HG03457 (cell line): ENCODE measurements around the gene CEP76.

ENCODE experiments used
- ATAC-seq: cut with Tn5 transposase; IDR thresholded peaks from one replicate; pipeline ENCODE4 v1.9.1; 2021; ENCODE audit warnings: moderate number of reproducible peaks; ENCODE audit not compliant: unreplicated experiment

CEP76 gene

DNA sequence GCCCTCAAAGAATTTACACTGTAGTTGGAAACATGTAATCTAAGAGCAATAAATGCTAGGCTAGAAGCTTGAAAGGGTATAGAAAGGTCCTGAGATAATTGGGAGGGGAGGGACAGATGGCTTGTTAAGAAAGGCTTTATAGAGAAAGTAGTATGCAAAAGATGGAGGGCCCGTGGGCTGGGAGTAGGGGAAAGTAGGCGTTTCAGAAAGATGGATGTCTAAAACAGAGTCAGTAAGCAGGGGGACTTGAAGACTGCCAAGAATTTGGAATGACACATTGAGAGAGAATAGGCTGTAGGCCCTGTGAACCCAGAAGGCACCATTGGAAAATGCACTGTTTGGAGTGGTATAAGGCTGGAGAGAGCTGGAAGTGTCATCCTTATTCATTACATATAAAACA lies 1.1 kb upstream of the CEP76 start:
- ATAC-seq: no peak

GRCh38 chr18:12703096-12703567 lies 609 bp upstream of the CEP76 start:
- no peak for ATAC-seq

GRCh38 chr18:12701161-12701560 lies 1.4 kb downstream of the CEP76 start:
- no peak for ATAC-seq

- ATAC-seq: no peak
Observed at GRCh38 chr18:12699747-12700146, 2.8 kb downstream of the CEP76 start.

DNA sequence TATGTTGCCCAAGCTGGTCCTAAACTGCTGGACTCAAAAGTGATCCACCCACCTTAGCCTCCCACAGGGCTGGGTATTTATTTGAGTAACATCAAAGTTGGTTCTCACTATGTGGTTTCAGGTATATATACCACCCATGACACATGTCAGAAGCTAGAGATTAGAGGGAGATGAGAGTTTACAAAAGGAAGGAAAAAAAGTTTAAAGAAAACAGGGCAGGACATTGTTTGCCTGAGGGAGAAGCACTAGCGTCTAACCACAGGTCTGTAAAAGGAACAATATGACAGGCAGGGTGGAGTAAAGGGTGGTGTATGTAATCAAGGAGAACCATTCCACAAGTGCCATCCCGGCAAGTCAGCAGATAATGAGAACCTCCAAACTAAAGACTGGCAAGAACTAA lies 8.5 kb downstream of the CEP76 start:
- ATAC-seq: no peak

DNA sequence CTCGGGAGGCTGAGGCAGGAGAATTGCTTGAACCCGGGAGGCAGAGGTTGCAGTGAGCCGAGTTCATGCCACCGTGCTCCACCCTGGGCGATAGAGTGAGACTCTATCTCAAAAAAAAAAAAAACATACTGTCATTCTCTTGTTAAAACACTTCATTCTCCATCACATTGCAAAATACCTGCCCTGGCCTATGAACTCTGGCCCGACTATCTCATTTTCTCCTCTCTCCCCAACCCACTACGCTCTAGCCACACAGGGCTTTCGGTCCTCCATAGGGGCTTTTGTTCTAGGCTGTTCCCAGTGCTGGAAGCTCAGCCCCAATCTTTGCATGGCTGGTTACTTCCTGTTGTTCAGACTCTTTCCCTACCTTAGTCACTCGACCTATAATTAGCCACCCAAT lies 10.3 kb downstream of the CEP76 start:
- no peak for ATAC-seq

DNA sequence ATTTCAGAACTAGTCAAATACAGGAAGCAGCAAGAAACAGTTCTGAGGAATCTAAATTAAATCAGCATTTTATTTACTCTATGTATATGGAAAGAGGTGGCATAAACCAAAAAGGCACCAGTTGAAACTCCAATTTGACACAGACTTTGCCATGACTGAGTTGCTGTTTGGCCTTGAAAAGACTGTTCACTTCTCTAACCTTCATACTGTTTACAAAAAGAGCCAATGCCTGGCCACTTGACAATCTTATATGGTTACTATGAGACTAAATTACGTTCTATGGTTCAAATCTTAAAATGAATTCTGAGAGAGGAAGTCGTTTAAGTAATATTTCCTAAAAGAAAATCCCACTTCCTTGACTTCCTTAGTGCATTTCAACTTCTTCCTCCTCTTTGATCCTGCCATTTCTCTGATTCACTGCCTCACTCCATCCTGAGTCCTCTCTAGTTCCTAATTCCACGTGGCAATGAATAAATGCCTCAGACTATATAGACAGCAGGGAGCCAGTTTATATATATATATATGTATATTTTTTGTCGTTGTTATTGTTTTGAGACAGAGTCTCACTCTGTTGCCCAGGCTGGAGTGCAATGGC lies 13.2 kb downstream of the CEP76 start:
- no peak for ATAC-seq

DNA sequence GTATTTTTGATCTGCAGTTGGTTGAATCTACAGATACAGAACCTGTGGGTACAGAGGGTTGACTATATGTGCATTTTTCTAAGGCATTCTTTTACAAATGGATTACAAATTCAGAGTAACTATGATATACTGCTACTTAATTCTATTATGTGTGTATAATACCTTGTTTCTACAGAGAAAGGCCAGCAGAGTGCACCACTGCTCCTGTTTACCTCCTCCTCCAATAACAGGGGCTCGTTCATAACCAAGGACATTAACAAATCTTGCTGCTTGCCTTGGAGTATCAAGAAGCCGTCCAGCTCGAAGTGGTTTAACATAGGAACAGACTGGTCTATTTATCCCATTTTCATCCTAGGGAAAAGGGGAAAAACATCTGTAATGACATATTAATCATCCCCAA lies 16.4 kb downstream of the CEP76 start:
- ATAC-seq: no peak

DNA sequence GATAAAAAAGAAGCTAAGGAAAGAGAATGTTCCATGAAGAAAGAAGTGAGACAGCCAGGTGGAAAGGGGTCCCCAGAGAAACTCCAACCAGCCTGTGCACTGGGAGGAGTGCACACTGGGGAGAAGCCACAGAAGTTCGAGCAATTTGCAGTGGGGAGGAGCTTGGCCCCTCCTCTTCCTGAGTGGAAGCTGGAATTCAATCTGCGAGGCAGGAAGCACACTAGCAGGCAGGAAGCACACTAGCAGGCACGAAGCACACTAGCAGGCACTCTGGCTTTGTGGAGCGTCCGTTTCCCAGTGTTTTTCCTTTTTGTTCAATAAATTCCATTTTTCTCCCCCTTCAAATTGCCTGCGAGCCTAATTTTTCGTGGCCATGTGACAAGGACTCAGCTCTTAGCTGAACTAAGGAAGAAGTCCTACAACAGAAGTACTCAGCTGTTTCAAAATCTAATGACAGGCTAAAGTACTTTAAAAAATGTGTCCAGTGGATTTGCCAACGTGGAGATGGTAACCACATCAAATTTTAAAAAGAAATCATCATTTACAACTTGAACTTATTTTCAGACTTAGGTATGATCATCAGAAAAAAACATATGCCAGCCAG lies 23.2 kb downstream of the CEP76 start:
- no peak for ATAC-seq

- ATAC-seq: no peak
Observed at GRCh38 chr18:12668041-12668440, 34.5 kb downstream of the CEP76 start.

GRCh38 chr18:12659904-12660605 lies 42.5 kb downstream of the CEP76 start:
- ATAC-seq: no peak

DNA sequence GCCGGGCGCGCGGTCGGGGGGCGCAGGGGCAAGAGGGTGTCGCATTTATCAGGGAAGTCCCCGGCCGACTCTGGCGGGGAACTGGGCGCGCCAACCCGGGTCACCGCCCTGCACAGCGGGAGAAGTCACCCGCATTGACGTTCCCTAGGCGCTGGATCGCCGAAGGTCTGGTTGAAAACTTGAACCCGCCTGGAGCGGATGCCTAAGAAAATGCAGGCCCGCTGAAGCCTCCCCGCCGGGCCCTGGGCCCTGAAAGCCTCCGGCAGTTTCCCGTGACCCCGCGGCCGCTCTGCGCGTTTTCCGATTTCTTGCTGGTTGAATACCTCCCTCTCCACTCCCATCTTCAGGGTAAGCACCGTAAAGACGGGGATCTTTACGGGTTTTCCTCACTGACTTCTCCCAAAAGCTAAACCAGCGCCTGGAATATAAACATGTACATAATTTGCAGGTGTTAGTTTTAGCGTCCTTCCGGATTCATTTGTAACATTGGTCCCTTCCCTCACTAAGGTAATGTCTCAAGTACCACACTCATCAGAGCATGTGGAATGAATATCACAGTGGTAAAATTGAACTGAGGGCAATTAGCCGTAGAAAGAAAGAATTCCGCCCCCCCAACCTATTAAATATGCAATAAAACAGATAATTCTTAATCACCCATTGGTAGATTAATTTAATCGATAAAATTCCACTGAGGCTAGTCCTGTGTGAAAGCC lies 43.9 kb downstream of the CEP76 start:
- ATAC-seq: peak; percentile 7

GRCh38 chr18:12657684-12658425 lies 44.7 kb downstream of the CEP76 start, which contains the start of gene SPIRE1:
Gene SPIRE1 (minus strand): TSS chr18:12658107. CDS start chr18:12657866, 241 bp downstream.
- ATAC-seq: peak; percentile 64

DNA sequence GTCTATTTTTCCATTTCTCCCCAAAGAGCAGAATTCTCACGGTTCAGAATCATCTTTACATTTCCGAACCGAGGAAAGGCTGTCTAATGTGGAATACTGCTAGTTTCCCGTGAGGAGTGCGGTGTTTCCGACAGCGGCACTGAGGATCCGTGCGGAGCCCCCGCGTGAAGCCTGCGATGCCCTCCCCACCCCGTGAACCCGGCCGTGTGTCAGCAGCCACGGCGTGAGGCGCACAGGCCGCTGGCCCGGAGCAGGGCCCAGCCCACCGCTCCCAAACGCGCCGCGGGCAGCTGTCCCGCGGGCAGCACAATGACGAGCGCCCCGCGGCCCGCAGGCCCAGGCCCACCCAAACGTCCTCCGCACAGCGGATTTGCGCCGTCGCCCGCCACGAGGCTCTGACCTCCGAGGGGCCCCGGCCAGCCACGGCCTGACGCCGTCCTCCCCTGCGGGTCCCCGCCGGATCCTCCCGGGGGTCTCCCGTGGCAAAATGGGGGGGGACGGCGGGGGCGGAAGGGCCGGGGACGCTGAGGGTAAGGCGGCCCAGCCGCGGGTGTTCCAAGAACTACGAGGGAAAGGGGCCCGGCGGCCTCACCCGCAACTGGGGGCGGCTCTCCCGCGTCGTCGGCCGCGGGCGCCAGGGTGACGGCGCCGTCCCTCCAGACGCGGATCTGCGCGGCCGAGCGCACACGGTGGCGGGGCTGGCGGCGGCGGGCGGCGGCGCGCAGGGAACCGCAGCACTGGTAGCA lies 45.4 kb downstream of the CEP76 start:
- ATAC-seq: peak; percentile 20

- no peak for ATAC-seq
Observed at GRCh38 chr18:12656605-12656937, 46.0 kb downstream of the CEP76 start.

DNA sequence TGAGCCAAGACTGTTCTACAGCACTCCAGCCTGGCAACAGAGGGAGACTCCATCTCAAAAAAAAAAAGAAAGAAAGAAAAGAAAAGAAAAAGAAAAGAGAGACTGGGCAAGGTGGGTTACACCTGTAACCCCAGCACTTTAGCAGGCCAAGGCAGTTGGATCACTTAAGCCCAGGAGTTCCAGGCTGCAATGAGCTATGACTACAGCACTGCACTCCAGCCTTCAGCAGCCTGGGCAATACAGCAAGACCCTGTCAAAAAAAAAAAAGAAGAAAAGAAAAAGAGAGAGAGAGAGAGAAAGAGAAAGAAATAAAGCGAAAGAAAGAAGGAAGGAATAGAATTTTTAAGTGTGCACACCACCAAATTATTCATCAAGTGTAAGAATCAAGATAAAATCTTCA lies 47.6 kb downstream of the CEP76 start:
- ATAC-seq: no peak

DNA sequence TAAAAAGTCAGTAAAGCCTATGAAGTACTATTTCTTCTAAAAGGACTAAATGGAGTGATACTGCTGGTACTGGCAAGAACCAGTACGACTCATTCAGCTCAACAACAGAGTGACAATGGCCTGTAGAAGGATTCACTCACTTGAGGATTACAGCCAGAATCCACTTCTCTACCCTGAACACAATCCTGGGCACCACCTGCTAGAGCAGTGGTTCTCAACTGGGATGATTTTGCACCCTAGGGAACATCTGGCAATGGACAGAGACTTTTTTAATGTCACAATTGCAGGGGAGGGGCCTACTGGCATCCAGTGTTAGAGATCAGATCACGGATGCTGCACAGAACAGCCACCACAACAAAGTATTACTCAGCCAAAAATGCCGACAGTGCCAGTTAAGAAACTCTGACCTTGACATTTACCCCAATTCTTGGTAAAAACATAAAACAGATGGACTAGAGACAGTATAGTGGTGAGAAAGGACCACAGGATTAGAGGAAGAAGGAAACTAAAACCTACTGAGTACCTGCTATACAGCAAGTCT lies 49.6 kb downstream of the CEP76 start:
- no peak for ATAC-seq

GRCh38 chr18:12651651-12652050 lies 50.9 kb downstream of the CEP76 start:
- ATAC-seq: no peak

GRCh38 chr18:12647773-12648172 lies 54.8 kb downstream of the CEP76 start:
- ATAC-seq: no peak

DNA sequence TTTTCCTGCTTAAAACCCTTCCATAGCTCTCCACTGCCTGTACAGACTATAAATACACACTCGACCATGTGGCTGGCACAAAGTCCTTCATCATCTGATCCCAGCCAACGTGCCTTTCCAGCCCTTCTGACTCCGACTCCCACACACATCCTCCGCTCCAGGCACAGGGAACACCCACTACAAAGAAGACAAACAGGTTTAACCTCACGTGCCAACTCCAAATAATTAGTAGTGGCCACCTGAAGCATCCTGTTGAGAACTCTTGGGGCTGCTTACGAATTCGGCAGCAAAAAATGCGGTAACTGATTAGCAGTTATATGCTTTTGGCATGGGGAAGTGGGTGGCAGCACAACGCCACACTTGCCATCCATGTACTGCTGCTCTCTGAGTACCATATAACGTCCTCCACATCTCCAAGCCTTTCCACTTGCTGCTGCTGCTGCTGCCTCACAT lies 56.7 kb downstream of the CEP76 start:
- ATAC-seq: no peak
